VCaP (cell line): ENCODE measurements around the gene SSH2.

Experiments used
- H3K27ac ChIP-seq: fragments of 450-650 bp; 2 replicates; pipeline ENCODE4 v1.5.1; 2017
- TF ChIP-seq, protein P1 (sequence below): fragments of 450-650 bp; conservative IDR thresholded peaks from 2 replicates; pipeline ENCODE4 v1.5.1; 2017; ENCODE audit warnings: mild to moderate bottlenecking, moderate library complexity

The SSH2 gene

DNA sequence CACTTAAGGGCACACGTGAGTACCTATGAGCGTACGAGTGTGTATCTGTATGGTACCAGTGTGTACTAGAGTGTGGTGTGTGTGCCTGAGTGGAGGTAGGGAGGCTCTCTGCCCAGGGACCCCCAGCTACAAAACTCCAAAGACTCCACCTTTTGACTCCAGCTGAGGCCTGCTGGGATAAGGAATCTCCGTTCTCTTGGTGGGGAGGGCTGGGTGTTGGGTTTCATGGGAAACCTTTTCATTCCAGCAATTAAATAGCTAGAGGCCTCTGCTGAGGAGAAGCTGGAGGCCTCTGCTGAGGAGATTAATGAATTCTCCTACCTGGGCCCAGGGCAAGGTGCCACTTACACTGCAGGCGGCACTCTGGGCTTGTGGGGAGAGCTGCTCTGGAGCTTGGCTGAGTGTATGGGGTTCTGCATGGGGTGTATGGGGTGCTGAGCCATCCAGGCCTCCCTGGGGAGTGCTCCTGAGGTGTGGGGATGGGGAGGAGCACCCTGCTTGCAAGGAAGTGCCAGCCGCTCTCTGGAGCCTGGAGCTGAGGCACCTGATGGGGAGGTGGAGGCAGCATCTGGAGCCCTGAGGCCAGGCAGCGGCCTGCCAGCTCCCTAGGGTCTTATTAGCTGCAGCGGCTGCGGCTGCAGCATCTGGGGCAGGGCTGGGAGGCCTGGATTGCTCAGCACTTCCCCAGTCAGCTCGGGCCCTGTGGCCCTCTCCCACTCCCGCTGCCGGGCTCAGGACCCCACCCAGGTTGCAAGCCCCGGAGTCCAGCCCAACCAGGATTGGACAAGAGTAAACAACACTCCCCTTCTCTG is 332.5 kb downstream of the SSH2 start:
- H3K27ac ChIP-seq: peak overlapping the region; percentile 98; the same call in 1 of the 2 replicates
- TF ChIP-seq, protein P1, sequence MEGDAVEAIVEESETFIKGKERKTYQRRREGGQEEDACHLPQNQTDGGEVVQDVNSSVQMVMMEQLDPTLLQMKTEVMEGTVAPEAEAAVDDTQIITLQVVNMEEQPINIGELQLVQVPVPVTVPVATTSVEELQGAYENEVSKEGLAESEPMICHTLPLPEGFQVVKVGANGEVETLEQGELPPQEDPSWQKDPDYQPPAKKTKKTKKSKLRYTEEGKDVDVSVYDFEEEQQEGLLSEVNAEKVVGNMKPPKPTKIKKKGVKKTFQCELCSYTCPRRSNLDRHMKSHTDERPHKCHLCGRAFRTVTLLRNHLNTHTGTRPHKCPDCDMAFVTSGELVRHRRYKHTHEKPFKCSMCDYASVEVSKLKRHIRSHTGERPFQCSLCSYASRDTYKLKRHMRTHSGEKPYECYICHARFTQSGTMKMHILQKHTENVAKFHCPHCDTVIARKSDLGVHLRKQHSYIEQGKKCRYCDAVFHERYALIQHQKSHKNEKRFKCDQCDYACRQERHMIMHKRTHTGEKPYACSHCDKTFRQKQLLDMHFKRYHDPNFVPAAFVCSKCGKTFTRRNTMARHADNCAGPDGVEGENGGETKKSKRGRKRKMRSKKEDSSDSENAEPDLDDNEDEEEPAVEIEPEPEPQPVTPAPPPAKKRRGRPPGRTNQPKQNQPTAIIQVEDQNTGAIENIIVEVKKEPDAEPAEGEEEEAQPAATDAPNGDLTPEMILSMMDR: no peak

DNA sequence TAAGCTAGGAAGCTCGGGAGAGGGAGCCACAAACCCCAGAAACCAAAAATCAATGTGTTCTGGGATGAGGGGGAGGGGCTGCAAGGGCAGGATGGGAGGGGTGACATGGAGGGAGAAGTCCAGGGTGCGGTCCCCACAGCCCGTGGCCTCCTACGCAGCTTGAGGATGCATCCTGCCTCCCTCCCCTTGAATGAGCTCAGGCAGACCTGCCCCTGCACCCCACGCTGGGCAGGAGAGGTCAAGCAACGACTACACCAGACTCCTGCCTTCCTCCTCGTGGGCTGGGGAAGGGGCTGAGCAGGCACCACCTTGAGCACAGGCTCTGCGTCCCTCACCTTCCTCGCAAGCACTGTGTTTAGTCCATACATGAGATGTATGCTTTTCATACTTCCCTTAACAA is 333.2 kb downstream of the SSH2 start:
- TF ChIP-seq, protein P1: no peak
- H3K27ac ChIP-seq: peak overlapping the region; percentile 98; the same call in 1 of the 2 replicates

GRCh38 chr17:29595943-29596774 is 333.9 kb downstream of the SSH2 start:
- TF ChIP-seq, protein P1: no peak
- peak overlapping the region; percentile 98 for H3K27ac ChIP-seq

- TF ChIP-seq, protein P1: no peak
- H3K27ac ChIP-seq: peak overlapping the region; percentile 98
These were observed 334.7 kb downstream of the SSH2 start for GRCh38 chr17:29595107-29595942.

DNA sequence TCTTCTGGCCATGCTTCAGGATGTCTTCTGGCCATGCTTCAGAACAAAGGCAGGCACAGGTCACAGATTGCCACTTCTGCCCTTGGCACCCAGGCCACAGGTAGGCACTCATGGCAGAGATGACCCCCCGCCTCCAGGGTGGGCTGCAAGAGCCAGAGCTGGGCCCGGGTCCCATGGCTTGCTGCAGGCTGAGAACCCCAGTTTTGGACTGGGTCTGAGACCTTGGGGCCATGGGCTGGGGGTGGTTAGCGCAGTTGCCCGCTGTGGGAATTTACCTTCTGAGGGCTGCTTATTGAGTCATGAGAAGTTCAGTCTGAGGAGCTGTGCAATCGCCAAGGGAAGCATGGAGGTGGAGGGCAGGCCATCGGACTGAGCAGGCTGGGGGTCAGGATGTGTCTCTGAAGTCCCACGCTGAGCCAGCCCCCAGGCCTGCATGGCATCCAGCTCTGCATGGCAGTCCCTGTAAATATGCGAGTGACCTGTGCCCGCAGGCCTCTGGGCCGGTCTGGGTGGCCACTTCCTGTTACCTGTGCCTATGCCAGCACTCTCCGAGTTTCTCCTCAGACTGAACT is 335.4 kb downstream of the SSH2 start:
- TF ChIP-seq, protein P1: peak; percentile 34
- peak overlapping the region; percentile 98 for H3K27ac ChIP-seq

DNA sequence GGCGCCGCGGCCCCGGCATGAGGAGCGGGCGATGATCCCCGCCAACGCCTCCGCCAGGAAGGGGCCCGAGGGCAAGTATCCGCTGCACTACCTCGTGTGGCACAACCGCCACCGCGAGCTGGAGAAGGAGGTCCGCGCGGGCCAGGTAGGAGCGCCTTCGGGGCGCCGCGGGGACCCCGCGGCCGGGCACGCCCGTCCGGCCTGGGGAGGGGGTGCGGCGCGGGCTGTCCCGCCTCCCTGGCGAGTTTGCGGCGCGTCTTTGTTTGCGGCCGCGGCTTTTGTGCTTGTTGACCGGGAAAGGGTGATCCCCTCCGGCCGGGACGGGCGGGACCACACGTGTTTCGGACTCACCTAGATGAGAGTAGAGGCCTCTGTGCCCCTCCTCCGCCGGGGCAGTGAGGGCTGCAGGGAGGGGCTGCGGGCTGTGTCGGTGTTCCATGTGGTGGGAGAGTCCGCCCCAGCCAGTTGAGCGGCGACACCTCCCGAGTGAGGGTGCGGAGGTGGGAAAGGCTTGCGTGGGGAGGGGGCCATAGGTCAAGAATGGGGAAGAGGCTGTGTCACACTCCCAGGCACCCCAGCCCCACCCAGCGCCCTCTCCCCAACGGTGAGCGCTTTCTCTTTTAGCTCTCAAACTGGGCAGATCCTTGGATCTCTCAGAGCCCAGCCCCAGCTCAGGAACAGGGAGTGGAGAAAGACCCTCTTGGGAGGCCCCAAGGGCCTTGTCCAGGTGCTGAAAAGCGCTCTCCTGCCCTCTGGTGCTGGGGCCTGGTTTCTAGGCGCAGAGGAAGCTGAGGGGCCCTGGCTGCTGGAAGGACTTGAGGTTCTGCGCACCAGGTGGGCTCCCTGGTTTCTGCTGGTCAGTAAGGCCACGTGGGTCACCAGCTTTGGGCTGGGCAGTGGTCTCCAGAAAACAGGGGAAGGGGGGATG is 336.2 kb downstream of the SSH2 start:
- TF ChIP-seq, protein P1: peak; percentile 73

More for the DNA sequence above, 336.2 kb downstream of the SSH2 start:
- peak overlapping the region; percentile 98 for H3K27ac ChIP-seq
